K562 (cell line): ENCODE measurements around the gene NUB1. TPM values are rescaled to one million over a fixed set of nuclear protein-coding genes. Genes with fewer than 3 reads are reported as not detected.

Experiments used
- HMBOX1 ChIP-seq: sonication (generic); IDR thresholded peaks from 2 replicates; pipeline ENCODE4 v1.6.1; 2016
- NCOR1 ChIP-seq: fragments of 450-650 bp; IDR thresholded peaks from 2 replicates; pipeline ENCODE4 v1.6.1; 2016; ENCODE audit warnings: mild to moderate bottlenecking, moderate library complexity
- RREB1 ChIP-seq: fragments of 250-450 bp; sonication (Bioruptor Pico); IDR thresholded peaks from 2 replicates; pipeline ENCODE4 v1.4.0; 2020
- ZNF586 ChIP-seq: fragments of 450-650 bp; formaldehyde crosslinking; conservative IDR thresholded peaks from 2 replicates; pipeline ENCODE4 v1.4.0; 2020; ENCODE audit warnings: mild to moderate bottlenecking, moderate library complexity
- polyA plus RNA-seq, 8 experiments: library from polyadenylated mRNA; depleted of rRNA in 4 of 8; stranded (reverse) in 5 of 8; unstranded in 3 of 8; fragments of >200 nt; fragmentation: Nextera tagmentation in 2 of 8; fragmentation: Illumina TruSeq in 1 of 8; extraction: Ambion mirVana in 2 of 8; extraction: Trizol in 1 of 8; gene quantifications; 2 replicates each; pipeline versions ENCODE4 v1.2.1 to v1.2.3, GENCODE V29; 2011 to 2014; ENCODE audit warnings: inconsistent platforms in 1 of 8, missing spikeins in 1 of 8
- total RNA-seq, 7 experiments: library from RNA; depleted of rRNA in 6 of 7; stranded (reverse); fragments of >200 nt in 6 of 7; fragmentation: Illumina TruSeq in 2 of 7; extraction: Trizol in 2 of 7; gene quantifications; 2 replicates each; pipeline versions ENCODE4 v1.2.1 to v1.2.3, GENCODE V29; 2011 to 2021; ENCODE audit warnings: low replicate concordance in 1 of 7

Gene NUB1
- total and polyA plus RNA-seq, 9 of the 15 experiments (the other 6 are each of a cell fraction or from before 2014, with no cell fraction given): 43.2 to 159 (median 85.2) TPM

GRCh38 chr7:151392002-151392401 lies 50.4 kb downstream of the NUB1 start (continued):
- TF ChIP-seq RREB1 (CRISPR knock-in tag) (no peak), ZNF586 (CRISPR knock-in tag) (no peak), HMBOX1 (no peak), NCOR1 (no peak)
